Heart left ventricle (tissue), 16 donors: ENCODE results near the gene FTO. TPM values are rescaled to one million over a fixed set of nuclear protein-coding genes. Genes with fewer than 3 reads are reported as not detected.
"Not testable (repeated sequence)": the region's sequence is repeated elsewhere in the genome, so short reads cannot be mapped to it uniquely, and the experiment has no call there.

Experiments used
- ATAC-seq, 4 donors: fragments of 200-7000 bp; cut with Tn5 transposase; one replicate each; pipeline ENCODE4 v1.9.1; 2020 to 2022; ENCODE audit warnings: moderate library complexity in 4 of 4, mild to moderate bottlenecking in 3 of 4, moderate number of reproducible peaks in 1 of 4
- DNase-seq, 5 donors: peaks; one replicate each; pipeline ENCODE4 v3.0.0-alpha.2; 2020
- H3K27ac ChIP-seq, 12 donors: fragments of 200-600 bp; sonication (generic) in 4 of 12; one replicate each; pipeline versions ENCODE4 v1.5.0 to v1.8.0; 2016 to 2022; ENCODE audit warnings: mild to moderate bottlenecking in 2 of 12
- H3K27me3 ChIP-seq, 9 donors: fragments of 200-600 bp; sonication (generic) in 2 of 9; one replicate each; pipeline versions ENCODE4 v1.5.1 to v1.8.0; 2016 to 2022; ENCODE audit warnings: mild to moderate bottlenecking in 3 of 9
- H3K36me3 ChIP-seq, 9 donors: fragments of 200-600 bp; sonication (generic) in 2 of 9; one replicate each; pipeline versions ENCODE4 v1.5.0 to v1.8.0; 2018 to 2022; ENCODE audit warnings: mild to moderate bottlenecking in 2 of 9
- H3K4me1 ChIP-seq, 12 donors: fragments of 200-600 bp; sonication (generic) in 4 of 12; one replicate each; pipeline versions ENCODE4 v1.5.0 to v1.8.0; 2016 to 2022; ENCODE audit warnings: mild to moderate bottlenecking in 3 of 12
- H3K4me3 ChIP-seq, 12 donors: fragments of 200-600 bp; sonication (generic) in 4 of 12; one replicate each; pipeline versions ENCODE4 v1.5.0 to v1.8.0; 2017 to 2022; ENCODE audit warnings: mild to moderate bottlenecking in 9 of 12, moderate library complexity in 4 of 12
- H3K9me3 ChIP-seq, 12 donors: fragments of 200-600 bp; sonication (generic) in 4 of 12; one replicate each; pipeline versions ENCODE4 v1.5.0 to v1.8.0; 2016 to 2022; ENCODE audit warnings: mild to moderate bottlenecking in 1 of 12
- POLR2A ChIP-seq, 2 donors: fragments of 450-650 bp; IDR thresholded peaks; one replicate each; pipeline ENCODE4 v1.6.1; 2017; ENCODE audit warnings: antibody characterized with exemption in 2 of 2, mild to moderate bottlenecking in 2 of 2, moderate library complexity in 2 of 2
- WGBS, 4 donors: extraction: QIAGEN DNeasy Blood & Tissue Kit in 2 of 4; methylation state at CpG; one replicate each; pipeline versions ENCODE4 v1.1.5 to v1.1.7; 2013 to 2018; 5-methylcytosine and 5-hydroxymethylcytosine counted together
- intact Hi-C, 10 donors: fragments of 100-400 bp; cut with DNase I; formaldehyde crosslinking; loops; one replicate each; pipeline versions ENCODE4 v1.11.1 to v1.14.2; 2022
- polyA plus RNA-seq, 2 donors: library from polyadenylated mRNA; stranded (reverse); fragments of 200-250 nt; gene quantifications; one replicate each; pipeline ENCODE4 v1.2.3, GENCODE V29; 2013
- total RNA-seq, 9 donors: library from RNA; depleted of rRNA in 2 of 9; stranded (reverse); fragments of >200 nt in 2 of 9; fragmentation: NEBNext Ultra II Directional in 3 of 9; extraction: Animal tissue kit (Norgen Biotek cat#: 25700) in 3 of 9; gene quantifications; one replicate each; pipeline versions ENCODE4 v1.1.0 to v1.2.4, GENCODE V29; 2016 to 2023
- TF ChIP-seq, protein P1 (sequence below), 12 donors: fragments of 200-600 bp; sonication (generic) in 4 of 12; IDR thresholded peaks; one replicate each; pipeline versions ENCODE4 v1.5.0 to v1.8.0; 2018 to 2022; ENCODE audit warnings: antibody characterized with exemption in 12 of 12, mild to moderate bottlenecking in 5 of 12
- donor health status: ischemic (EF 13 %, LVEDD 7.1; RV severe dilation, severe dysfunction).
- donor health status: healthy with polysubstance abuse.
- donor health status: DM: no; HTN: yes; CAD: no.
- donor health status: DM: no; HTN: no; CAD: no.
- donor health status: ischemic (EF 25% LVEDD 6.9; RV normal size, moderate dysfunction).
- donor health status: ischemic (EF 25% LVEDD 5.7; RV mildly dilated, moderate dysfunction).
- donor health status: healthy.
- donor health status: DM: yes; HTN: yes; CAD: no.
- donor health status: ischemic (EF 35%, LVEDD 5.7; RV mildly dilated, moderate dysfunction).
- donor health status: nonischemic (EF 11% LVEDD 7.7; RV severe dilation, severe dysfunction).
- donor health status: DM: yes; HTN: yes; CAD: no.
- donor health status: PGD.
- donor health status: ischemic (EF 29% LVEDD 5.4; RV normal size, mild dysfunction).
- donor health status: nonischemic (EF 23%, LVEDD 6.1; RV moderate dilation, normal function).

Gene FTO
- total and polyA plus RNA-seq, 11 donors: 11.8 to 105 (median 86.8) TPM

DNA sequence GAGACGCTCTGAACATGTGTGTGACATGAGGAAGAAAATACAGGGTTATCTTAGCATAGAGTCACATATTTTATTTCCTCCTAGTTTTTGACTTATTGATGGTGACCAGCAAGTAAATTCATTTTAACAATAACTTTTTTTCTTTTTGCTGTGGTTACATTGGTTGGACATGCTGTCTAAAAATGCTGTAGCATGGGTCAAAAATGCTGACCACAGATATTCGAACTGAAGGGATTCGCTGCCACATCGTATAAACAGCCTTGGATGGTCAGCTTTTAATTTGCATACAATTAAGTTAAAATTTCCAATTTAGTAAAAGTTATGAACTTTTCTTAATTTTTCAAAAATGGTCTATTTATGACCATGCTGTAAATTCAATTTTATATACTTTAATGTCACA lies 30.8 kb upstream of the FTO start:
- Histone ChIP-seq H3K27ac (no peak overlapping the region), H3K4me3 (no peak overlapping the region), H3K27me3 (no peaks in the 10 kb centered on the region), H3K4me1 (no peaks in the 10 kb centered on the region), H3K36me3 (no peaks in the 10 kb centered on the region), H3K9me3 (no peaks in the 10 kb centered on the region)
- WGBS, 4 donors: 96 to 98% (median 97%) methylated on average over 4 of the region's 4 CpGs
- ATAC-seq (no peak), DNase-seq (no peak)
- intact Hi-C loops: no loop called here
- TF ChIP-seq POLR2A (IDR thresholded peaks at IDR 0.05): no peak
- TF ChIP-seq, protein P1, sequence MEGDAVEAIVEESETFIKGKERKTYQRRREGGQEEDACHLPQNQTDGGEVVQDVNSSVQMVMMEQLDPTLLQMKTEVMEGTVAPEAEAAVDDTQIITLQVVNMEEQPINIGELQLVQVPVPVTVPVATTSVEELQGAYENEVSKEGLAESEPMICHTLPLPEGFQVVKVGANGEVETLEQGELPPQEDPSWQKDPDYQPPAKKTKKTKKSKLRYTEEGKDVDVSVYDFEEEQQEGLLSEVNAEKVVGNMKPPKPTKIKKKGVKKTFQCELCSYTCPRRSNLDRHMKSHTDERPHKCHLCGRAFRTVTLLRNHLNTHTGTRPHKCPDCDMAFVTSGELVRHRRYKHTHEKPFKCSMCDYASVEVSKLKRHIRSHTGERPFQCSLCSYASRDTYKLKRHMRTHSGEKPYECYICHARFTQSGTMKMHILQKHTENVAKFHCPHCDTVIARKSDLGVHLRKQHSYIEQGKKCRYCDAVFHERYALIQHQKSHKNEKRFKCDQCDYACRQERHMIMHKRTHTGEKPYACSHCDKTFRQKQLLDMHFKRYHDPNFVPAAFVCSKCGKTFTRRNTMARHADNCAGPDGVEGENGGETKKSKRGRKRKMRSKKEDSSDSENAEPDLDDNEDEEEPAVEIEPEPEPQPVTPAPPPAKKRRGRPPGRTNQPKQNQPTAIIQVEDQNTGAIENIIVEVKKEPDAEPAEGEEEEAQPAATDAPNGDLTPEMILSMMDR (IDR thresholded peaks at IDR 0.05): no peak

DNA sequence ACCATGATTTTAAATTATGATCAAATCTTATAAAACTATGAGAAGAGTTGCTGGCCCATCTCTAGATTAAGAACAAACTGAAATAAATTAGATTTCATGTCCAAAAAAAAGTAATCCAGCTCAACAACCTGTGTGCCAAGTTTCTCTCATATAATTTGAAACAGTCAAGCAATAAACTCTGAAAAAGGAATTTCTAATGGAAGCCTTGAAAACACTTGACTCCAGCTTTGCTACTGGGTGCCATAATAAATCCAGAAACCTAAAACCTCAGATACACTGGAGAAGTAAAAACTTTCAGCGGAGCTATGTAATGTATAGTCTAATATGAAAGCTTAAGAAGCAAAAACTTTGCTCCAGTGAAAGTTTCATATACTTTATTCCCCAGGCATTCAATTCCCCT lies 25.8 kb upstream of the FTO start:
- peaks cover 0 to under 1% (median 0%) of the 10 kb centered on the region in 9 donors for H3K36me3 ChIP-seq
- no peak overlapping the region for H3K27ac ChIP-seq
- H3K4me3 ChIP-seq: no peak overlapping the region
- intact Hi-C loops: no loop called here
- 94 to 100% (median 97%) methylated on average over 1 of the region's 1 CpG for WGBS, 4 donors
- H3K9me3 ChIP-seq: no peaks in the 10 kb centered on the region
- no peak for DNase-seq
- H3K4me1 ChIP-seq: no peaks in the 10 kb centered on the region
- no peak for ATAC-seq
- no peak for TF ChIP-seq POLR2A (IDR thresholded peaks at IDR 0.05)
- TF ChIP-seq, protein P1 (IDR thresholded peaks at IDR 0.05): no peak
- H3K27me3 ChIP-seq: no peaks in the 10 kb centered on the region

GRCh38 chr16:53678756-53679343 lies 25.1 kb upstream of the FTO start:
- peaks cover 0 to 5% (median 0%) of the 10 kb centered on the region in 9 donors for H3K36me3 ChIP-seq
- no peak for TF ChIP-seq POLR2A (IDR thresholded peaks at IDR 0.05)
- H3K9me3 ChIP-seq: no peaks in the 10 kb centered on the region
- no peaks in the 10 kb centered on the region for H3K4me1 ChIP-seq
- ATAC-seq (no peak), DNase-seq (no peak)
- intact Hi-C loops: no loop called here
- no peak overlapping the region for H3K4me3 ChIP-seq
- H3K27ac ChIP-seq: no peak overlapping the region
- no peaks in the 10 kb centered on the region for H3K27me3 ChIP-seq

GRCh38 chr16:53680756-53681155 lies 23.2 kb upstream of the FTO start:
- ATAC-seq (no peak), DNase-seq (no peak)
- intact Hi-C loops: no loop called here
- 93 to 95% (median 94%) methylated on average over 2 of the region's 2 CpGs for WGBS, 4 donors
- no peaks in the 10 kb centered on the region for H3K27me3 ChIP-seq
- TF ChIP-seq POLR2A (IDR thresholded peaks at IDR 0.05): no peak
- TF ChIP-seq, protein P1 (IDR thresholded peaks at IDR 0.05): no peak
- H3K36me3 ChIP-seq: peaks cover 0 to 15% (median 0%) of the 10 kb centered on the region in 9 donors
- no peaks in the 10 kb centered on the region for H3K9me3 ChIP-seq
- no peak overlapping the region for H3K27ac ChIP-seq
- no peaks in the 10 kb centered on the region for H3K4me1 ChIP-seq
- H3K4me3 ChIP-seq: no peak overlapping the region

DNA sequence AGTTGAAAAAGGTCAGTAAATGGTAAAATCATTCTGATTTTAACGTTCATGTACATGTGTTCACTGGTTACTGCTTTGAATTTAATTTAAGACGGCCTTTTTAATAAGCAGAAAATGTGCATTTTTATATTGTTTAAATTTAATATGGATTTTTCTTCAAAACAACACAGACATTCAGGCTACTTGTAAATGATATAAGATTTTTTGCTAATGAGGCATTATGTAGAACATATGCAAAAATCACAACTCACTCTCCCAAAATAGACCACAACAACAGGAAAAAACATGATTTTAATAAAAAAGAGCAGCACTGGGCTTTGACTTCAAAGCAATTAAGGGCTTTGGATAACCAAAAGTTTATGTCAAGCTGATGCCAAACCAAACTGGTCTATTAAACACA lies 22.6 kb upstream of the FTO start:
- TF ChIP-seq, protein P1 (IDR thresholded peaks at IDR 0.05): no peak
- TF ChIP-seq POLR2A (IDR thresholded peaks at IDR 0.05): no peak
- no peak overlapping the region for H3K4me3 ChIP-seq
- H3K27ac ChIP-seq: no peak overlapping the region
- H3K9me3 ChIP-seq: no peaks in the 10 kb centered on the region
- DNase-seq: no peak
- WGBS, 4 donors: 70 to 90% (median 72%) methylated on average over 2 of the region's 2 CpGs
- intact Hi-C loops: no loop called here
- ATAC-seq: no peak
- no peaks in the 10 kb centered on the region for H3K4me1 ChIP-seq
- no peaks in the 10 kb centered on the region for H3K27me3 ChIP-seq
- peaks cover 0 to 15% (median 0%) of the 10 kb centered on the region in 9 donors for H3K36me3 ChIP-seq

DNA sequence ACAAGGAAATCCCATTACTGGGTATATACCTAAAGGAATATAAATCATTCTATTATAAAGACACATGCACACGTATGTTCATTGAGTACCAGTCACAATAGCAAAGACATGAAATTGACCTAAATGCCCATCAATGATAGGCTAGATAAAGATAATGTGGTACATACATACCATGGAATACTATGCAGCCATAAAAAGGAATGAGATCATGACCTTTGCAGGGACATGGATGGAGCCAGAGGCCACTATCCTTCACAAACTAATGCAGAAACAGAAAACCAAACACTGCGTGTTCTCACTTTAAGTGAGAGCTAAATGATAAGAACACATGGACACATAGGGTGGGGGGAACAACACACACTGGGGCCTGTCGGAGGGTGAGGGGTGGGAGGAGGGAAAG lies 18.6 kb upstream of the FTO start:
- H3K4me1 ChIP-seq, intact Hi-C loops, H3K9me3 ChIP-seq, ATAC-seq, DNase-seq, H3K4me3 ChIP-seq, H3K27me3 ChIP-seq, H3K27ac ChIP-seq: not testable (repeated sequence)
- WGBS, 4 donors: 95 to 98% (median 97%) methylated on average over 3 of the region's 3 CpGs
- H3K36me3 ChIP-seq: peaks cover 0 to 25% (median 0%) of the 10 kb centered on the region in 9 donors
